Hematopoietic multipotent progenitor cell (in vitro differentiated cells): ENCODE results near the gene PRSS56. TPM values are rescaled to one million over a fixed set of nuclear protein-coding genes. Genes with fewer than 3 reads are reported as not detected.

Experiments
- DNase-seq, 3 donors: peaks; one replicate each; pipeline ENCODE4 v3.0.0-alpha.2; 2011 to 2015; ENCODE audit warnings: low read depth in 2 of 3, low spot score in 2 of 3
- total RNA-seq: library from RNA; depleted of rRNA; stranded (reverse); fragments of >200 nt; gene quantifications from one replicate; pipeline ENCODE4 v1.2.3, GENCODE V29; 2012

Gene PRSS56
- total RNA-seq, 1 donor: not detected

DNA sequence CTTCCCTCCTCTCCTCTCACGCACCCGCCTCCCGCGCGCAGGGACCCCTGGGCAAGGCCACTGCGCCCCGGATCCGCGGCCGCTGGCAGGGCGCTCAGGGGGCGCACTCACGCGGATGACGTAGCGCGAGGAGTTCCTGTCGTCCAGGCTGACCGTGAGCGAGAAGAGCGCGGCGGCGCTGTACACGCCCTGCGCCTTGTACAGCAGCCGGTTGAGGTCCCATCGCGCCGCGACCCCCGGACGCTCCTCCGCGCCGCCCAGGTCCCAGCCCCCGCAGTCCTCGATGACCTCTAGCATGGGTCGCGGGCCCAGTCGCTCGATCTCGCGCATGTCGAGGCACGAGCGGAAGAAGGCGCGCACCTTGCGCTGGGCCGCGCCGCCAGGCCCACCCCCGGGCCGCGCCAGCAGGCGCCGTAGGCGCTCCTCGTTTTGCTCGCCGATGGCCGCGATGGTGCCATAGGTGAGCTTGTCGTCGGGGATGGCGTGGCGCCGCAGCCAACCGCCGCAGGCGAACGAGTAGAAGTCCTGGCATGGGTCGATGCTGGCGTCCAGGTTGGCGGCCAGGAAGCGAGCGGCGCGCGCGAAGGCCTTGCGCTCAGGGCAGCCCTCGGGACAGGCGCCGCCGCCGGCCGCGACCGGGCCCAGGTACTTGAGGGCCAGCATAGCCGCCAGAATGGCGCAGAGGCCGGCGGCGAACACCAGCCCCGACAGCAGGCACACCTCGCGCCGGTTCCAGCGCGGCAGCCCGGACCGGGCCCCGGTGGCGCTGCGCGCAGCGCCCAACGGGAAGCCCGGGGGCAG is 34.2 kb upstream of the PRSS56 start:
- DNase-seq: no peak

DNA sequence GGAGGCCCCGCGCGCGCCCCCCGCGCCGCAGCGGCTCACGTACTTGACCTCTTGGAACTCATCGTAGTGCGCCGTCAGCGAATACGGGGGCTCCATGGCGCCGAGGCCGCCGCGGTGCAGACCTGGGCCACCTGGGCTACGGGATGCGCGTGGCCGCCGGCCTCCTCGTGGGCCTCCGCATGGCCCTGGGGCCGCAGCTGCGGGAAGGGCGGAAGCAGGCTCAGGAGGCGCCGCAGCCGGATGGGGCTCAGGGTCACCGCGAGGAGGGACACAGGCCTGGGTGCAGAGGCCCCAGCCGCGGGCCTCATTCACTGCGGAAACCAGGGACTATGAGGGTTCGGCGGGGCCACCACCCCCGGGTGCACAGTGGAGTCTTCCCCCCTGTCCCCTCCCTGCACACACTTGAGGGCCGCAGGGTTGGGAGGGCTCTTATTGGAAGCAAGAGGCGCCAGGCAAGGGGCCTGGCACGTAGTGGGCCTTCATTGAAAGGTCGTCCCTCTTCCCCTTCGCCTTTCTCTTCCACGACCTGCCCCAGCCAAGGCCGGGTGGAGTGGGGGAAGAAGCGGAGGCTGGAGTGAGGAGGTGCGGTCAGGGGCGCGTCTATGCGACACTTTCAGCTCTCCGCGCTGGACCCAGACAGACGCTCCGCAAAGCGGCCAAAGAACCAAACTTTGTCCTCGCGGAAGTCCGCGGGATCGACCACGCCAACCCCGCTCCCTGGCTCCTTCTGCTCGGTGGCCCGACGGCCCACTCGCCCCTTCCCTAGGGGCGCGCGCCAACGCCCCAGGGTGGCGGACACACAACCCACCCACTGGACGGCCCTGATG is 33.4 kb upstream of the PRSS56 start:
- no peak for DNase-seq

GRCh38 chr2:232487385-232488096 is 32.6 kb upstream of the PRSS56 start, which contains the start of gene ECEL1:
TSS of gene ECEL1 (minus strand) at chr2:232487834. CDS start at chr2:232486653, 1,181 bp downstream.
- peak in 1 of 3 donors; percentile 14 for DNase-seq

DNA sequence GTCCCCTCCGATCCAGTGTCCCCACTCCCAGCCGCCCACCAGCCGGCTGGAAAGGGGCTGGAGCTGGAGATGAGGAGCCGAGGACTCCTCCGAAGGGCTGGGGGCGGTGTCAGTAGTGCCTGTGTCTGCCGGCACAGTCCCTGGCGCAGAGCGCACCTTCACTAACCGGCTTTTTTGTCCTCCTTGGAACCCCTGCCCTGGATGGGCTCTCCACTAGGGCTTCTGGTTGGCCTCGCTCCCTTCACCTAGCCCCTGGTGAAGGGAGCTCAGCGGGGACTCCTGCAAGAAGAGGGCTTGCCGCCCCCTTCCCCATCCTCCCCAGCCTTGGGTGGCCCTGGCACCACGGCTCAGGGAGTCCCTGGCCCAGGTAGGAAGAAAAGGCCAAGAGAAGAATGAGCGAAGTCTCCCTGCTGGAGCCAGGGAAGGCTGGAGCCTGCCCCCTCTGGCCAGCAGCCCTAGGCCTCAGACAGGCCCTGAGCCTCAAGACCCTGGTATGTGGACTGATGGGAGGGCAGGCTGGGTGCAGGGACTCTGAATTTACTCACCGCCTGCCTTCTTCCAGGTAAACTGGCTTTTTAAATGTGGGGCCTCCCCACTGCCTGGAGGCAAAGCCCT is 32.0 kb upstream of the PRSS56 start:
- no peak for DNase-seq

DNA sequence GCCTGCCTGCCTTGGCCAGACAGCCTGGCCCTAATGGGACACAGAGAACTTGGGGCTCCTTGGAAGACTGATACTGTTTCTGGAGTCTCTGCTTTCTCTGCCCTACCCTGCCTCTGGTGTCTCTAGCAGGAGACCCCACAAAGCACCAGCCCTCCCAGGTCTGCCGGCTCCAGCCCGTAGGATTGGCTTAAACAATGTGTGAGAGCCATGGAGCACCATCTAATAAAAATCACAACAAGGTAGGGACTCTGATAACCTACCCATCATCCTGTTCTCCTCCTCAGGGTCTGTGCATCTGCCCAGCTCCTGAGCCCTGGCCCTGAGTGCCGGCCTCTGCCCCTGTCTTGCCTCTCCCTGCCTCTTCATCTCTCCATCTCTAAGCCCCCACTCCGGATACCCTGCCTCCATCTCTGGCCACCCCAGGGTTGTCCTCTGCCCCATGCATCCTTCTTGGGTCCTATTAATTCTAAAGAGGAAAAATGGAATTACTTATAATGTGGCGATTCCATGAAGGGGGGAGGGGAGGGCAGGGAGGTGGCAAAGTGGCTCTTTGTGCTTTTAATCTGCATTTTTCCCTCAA is 31.4 kb upstream of the PRSS56 start:
- DNase-seq: no peak

GRCh38 chr2:232489516-232490220 is 30.5 kb upstream of the PRSS56 start:
- DNase-seq: no peak

GRCh38 chr2:232490221-232491138 is 29.7 kb upstream of the PRSS56 start:
- DNase-seq: no peak

DNA sequence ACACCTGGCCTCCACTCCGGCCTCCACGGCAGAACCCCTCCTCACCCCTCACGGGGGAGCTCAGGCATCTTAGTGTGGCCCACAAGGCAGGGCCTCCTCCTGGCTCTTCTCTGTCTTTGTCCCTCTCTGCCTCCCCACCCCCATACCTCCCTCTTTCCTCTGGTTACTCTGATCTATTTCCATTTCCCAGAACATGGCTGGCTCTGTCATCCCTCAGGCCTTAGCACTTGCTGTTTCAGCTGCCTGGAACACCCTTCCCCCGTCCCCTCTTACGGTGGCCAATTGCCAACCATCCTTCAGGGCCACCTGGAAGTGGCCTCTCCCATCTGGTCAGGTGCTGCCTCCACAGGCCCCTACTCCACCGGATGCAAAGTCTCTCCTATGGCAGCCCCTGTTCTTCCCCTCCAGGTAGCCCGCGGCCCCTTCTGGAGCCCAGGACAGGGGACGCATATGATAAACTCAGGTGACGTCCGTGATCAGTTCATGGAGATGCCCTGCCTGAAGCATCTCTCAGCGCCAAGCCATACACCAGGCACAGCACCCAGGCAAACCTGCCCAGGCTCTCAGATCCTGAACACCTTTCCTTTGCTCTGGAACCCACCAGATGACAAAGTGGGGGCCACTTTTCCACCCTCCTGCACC is 28.9 kb upstream of the PRSS56 start:
- no peak for DNase-seq

- DNase-seq: no peak
These were observed 27.8 kb upstream of the PRSS56 start for GRCh38 chr2:232492236-232492848.

DNA sequence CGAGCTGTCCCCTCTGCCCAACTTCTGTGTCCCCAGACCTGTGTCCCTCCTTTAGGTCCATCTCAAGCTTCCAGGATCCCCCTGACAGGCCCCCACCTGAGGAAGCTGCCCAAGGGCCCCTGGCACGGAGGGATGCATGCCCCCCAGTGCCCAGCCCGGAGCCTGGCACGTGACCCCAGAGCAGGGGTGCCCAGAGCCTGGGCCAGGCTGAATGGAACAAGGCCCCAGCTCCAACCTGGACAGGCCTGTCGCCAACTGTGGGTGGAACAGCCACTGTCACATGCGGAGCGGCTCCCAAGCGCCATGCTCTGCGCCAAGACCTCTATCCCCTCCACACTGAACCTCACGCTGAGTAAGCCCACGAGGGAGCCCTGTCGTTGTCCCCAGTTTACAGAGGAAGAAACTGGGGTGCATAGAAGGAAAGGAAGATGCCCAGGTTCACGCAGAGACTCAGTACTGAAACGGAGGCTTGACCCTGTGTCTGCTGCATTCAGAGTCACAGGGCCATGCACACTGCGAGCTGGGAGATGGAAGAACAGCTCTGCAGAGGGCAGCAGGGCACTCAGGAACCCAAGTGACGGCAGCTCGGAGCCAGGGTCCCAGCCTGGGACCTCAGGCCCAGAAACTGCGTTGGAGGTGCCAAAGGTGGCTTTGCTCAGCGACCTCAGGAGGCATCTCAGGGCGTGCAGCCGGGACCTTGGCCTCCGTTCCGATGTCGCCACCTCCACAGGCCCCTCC is 27.1 kb upstream of the PRSS56 start:
- DNase-seq: no peak

DNA sequence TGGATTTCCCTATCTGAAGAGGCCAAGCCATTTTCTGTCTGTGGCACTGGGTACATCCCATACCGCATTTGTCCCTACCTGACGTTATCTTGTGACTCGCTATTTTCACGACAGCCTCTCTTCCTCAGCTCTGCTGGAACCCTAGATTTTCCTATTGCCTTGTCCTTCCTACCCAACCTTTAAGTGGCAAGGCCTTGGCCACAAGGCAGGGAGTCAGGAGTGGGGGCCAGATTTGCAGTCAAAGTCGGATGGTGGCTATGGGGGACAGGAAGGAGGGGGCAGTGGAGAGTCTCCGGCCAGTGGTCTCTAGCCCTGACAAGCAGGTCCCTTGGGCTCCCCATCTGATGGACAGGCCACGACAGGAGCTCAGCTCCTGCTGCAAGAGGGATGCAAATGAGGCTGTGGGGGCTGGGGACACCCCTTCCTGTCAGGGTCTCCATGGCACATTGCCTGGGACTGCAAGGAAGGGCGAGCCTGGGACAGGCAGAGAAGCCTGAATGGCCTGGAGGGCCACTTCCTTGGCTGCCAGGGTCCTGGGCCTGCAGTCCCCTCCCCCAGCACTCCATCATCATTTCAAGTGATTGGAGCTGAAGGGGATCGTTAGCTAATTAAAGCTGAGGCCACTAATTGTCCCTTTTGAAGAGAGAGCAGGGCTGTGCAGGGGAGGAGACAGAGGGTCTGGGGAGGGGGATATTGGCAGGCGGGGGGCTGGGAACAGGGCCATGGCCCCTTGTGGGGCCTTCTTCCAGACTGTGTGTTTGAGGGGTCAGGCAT is 26.3 kb upstream of the PRSS56 start:
- no peak for DNase-seq

DNA sequence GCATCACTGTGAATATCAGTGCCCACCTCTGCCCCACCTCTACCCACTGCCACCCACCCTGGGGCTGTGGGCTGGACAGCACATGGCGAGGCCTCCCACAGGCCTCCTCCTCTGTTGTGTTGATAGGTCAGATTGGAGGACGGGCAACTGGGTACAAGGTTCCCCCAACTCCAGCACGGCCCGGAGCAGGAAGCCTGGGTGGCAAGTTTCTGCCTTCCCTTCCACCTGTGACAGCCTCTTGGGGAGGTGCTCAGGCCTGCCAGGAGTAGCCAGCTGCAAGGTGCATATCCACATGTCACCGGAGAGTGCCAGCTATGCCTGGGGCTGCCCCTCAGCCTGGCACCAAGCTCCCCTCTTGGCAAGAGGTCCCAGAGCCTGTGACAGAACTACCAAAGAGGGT is 25.6 kb upstream of the PRSS56 start:
- DNase-seq: no peak

- no peak for DNase-seq
These were observed 24.9 kb upstream of the PRSS56 start for GRCh38 chr2:232495292-232495691.

GRCh38 chr2:232496501-232497270 is 23.5 kb upstream of the PRSS56 start:
- no peak for DNase-seq

DNA sequence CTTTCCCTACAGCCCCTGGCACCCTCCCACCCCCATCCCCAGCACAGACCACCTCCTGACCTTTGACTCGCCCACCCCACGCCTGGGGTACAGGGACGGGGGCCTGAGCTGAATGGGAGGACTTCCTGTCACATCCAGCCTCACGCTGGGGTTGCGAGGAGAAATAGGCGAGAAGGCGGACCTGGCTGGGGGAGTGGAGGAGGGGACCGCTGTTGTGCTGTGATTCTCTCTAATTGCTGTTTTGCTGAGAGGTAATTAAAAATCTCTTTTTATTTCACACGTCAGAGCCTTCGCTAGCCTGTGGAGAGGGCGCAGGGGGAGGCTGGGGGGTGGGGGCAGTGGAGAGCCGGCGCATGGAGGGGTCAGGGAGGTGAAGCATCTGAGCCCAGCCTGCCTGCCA is 22.8 kb upstream of the PRSS56 start:
- no peak for DNase-seq

DNA sequence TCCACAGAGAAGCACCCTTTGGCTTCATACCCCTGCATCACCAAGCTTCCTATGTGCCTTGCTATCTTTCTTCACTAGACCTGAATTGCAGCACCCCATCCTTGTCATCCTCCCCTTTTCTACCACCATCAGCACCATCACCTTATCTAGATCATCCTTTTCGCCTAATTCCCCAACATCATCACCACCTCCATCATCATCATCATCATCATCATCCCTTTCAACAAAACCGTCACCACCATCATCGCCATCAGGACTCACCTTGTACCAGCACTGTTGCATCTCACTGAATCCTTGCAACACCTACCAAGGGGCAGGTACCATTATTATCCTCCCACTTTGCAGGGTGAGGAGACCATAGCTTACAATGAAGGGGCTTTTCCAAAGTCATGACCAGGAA is 21.7 kb upstream of the PRSS56 start:
- DNase-seq: no peak
